GM12865 (cell line): ENCODE results near the gene RAB7B.

ENCODE experiments used
- DNase-seq: peaks from one replicate; pipeline ENCODE4 v3.0.0; 2010; ENCODE audit warnings: low read depth
- H3K4me3 ChIP-seq: 2 replicates; pipeline ENCODE4 v1.5.1; 2011; ENCODE audit warnings: mild to moderate bottlenecking, low read depth, low read length, control low read depth
- CTCF ChIP-seq: IDR thresholded peaks from 2 replicates; pipeline ENCODE4 v1.5.1; 2011; ENCODE audit warnings: low read length, control low read depth, low read depth, inconsistent platforms; ENCODE audit not compliant: insufficient read depth; ENCODE audit errors: missing control alignments

Gene RAB7B

GRCh38 chr1:205930799-205931281 lies 72.4 kb downstream of the RAB7B start:
- no peak for TF ChIP-seq CTCF
- no peak overlapping the region for H3K4me3 ChIP-seq
- DNase-seq = no peak

GRCh38 chr1:205930195-205930577 lies 73.0 kb downstream of the RAB7B start:
- no peak overlapping the region for H3K4me3 ChIP-seq
- no peak for TF ChIP-seq CTCF
- DNase-seq = no peak

GRCh38 chr1:205929496-205930194 lies 73.5 kb downstream of the RAB7B start:
- TF ChIP-seq CTCF = no peak
- no peak for DNase-seq
- H3K4me3 ChIP-seq = no peak overlapping the region

GRCh38 chr1:205928317-205928716 lies 74.9 kb downstream of the RAB7B start:
- no peak for TF ChIP-seq CTCF
- no peak for DNase-seq
- H3K4me3 ChIP-seq = no peak overlapping the region

GRCh38 chr1:205927676-205928075 lies 75.5 kb downstream of the RAB7B start:
- no peak for DNase-seq
- no peak for TF ChIP-seq CTCF

GRCh38 chr1:205927247-205927646 lies 75.9 kb downstream of the RAB7B start:
- no peak for TF ChIP-seq CTCF
- no peak for DNase-seq
- H3K4me3 ChIP-seq = no peak overlapping the region

More at GRCh38 chr1:205927676-205928075, 75.5 kb downstream of the RAB7B start:
- H3K4me3 ChIP-seq = no peak overlapping the region
